GM13976 (cell line): ENCODE measurements around the gene ZFAND6.

Experiments
- DNase-seq: peaks from one replicate; pipeline ENCODE4 v3.0.0; 2012; ENCODE audit warnings: low spot score
- CTCF ChIP-seq: IDR thresholded peaks from 2 replicates; pipeline ENCODE4 v1.5.1; 2012; ENCODE audit warnings: borderline replicate concordance, mild to moderate bottlenecking; ENCODE audit not compliant: insufficient read depth; ENCODE audit errors: extremely low read depth, missing control alignments, control extremely low read depth
- in situ Hi-C: fragments of 300-500 bp; cut with MboI; formaldehyde crosslinking; loops from one replicate; pipeline ENCODE4 v1.12.0; 2022; ENCODE audit warnings: low sequenced_read_pairs, mixed read lengths, inconsistent platforms; ENCODE audit not compliant: unreplicated experiment

The ZFAND6 gene

GRCh38 chr15:80070840-80071239 lies 11.4 kb downstream of the ZFAND6 start:
- in situ Hi-C loops: no loop called here
- no peak for TF ChIP-seq CTCF
- DNase-seq: no peak

GRCh38 chr15:80071652-80072051 lies 12.2 kb downstream of the ZFAND6 start:
- in situ Hi-C loops: no loop called here
- TF ChIP-seq CTCF: no peak
- DNase-seq: no peak

GRCh38 chr15:80072285-80072994 lies 13.0 kb downstream of the ZFAND6 start:
- peak; percentile 52 for DNase-seq
- TF ChIP-seq CTCF: no peak
- in situ Hi-C loops: no loop called here

GRCh38 chr15:80073197-80073596 lies 13.7 kb downstream of the ZFAND6 start:
- DNase-seq: no peak
- in situ Hi-C loops: no loop called here
- TF ChIP-seq CTCF: no peak

- TF ChIP-seq CTCF: no peak
- in situ Hi-C loops: no loop called here
- DNase-seq: no peak
These were observed 17.1 kb downstream of the ZFAND6 start for GRCh38 chr15:80076321-80077318.

GRCh38 chr15:80081390-80081789 lies 21.9 kb downstream of the ZFAND6 start:
- in situ Hi-C loops: no loop called here
- no peak for TF ChIP-seq CTCF
- DNase-seq: no peak
